Measurements from ENCODE around the gene GRHL1. TPM values are rescaled to one million over a fixed set of nuclear protein-coding genes. Genes with fewer than 3 reads are reported as not detected.

Gene GRHL1
- total RNA-seq, 2 donors from 2014 or later = 0.41 to 9.5 TPM

GRCh38 chr2:9968553-9969497 lies 17.3 kb downstream of the GRHL1 start:
- H3K9me3 ChIP-seq = no peaks in the 10 kb centered on the region
- no peaks in the 10 kb centered on the region for H3K36me3 ChIP-seq
- no peak for ATAC-seq (ENCODE audit: insufficient number of reproducible peaks, low FRiP score, low read depth)
- no peak overlapping the region for H3K27ac ChIP-seq
- DNase-seq (ENCODE audit: low spot score) = no peak
- H3K27me3 ChIP-seq (replicated peaks; ENCODE audit: insufficient read depth) = no peaks in the 10 kb centered on the region
- peaks cover 0 to 13% of the 10 kb centered on the region in 2 donors for H3K4me1 ChIP-seq (ENCODE audit: control insufficient read depth in 1 of 2, low read depth in 2 of 2)
- TF ChIP-seq CTCF (IDR thresholded peaks at IDR 0.05) = no peak
- no peak overlapping the region for H3K4me3 ChIP-seq

GRCh38 chr2:9970200-9971044 lies 18.9 kb downstream of the GRHL1 start:
- Histone ChIP-seq H3K36me3 (no peaks in the 10 kb centered on the region), H3K9me3 (no peaks in the 10 kb centered on the region), H3K27ac (no peak overlapping the region), H3K4me1 (ENCODE audit: control insufficient read depth in 1 of 2, low read depth in 2 of 2) (peaks cover 0 to 16% of the 10 kb centered on the region in 2 donors), H3K4me3 (no peak overlapping the region), H3K27me3 (replicated peaks; ENCODE audit: insufficient read depth) (no peaks in the 10 kb centered on the region)
- no peak for ATAC-seq (ENCODE audit: insufficient number of reproducible peaks, low FRiP score, low read depth)
- no peak for TF ChIP-seq CTCF (IDR thresholded peaks at IDR 0.05)
- no peak for DNase-seq (ENCODE audit: low spot score)

- TF ChIP-seq CTCF (IDR thresholded peaks at IDR 0.05) = no peak
- ATAC-seq (ENCODE audit: insufficient number of reproducible peaks, low FRiP score, low read depth) (no peak), DNase-seq (ENCODE audit: low spot score) (no peak)
- Histone ChIP-seq H3K27me3 (replicated peaks; ENCODE audit: insufficient read depth) (no peaks in the 10 kb centered on the region), H3K4me3 (no peak overlapping the region), H3K9me3 (no peaks in the 10 kb centered on the region), H3K27ac (no peak overlapping the region), H3K4me1 (ENCODE audit: control insufficient read depth in 1 of 2, low read depth in 2 of 2) (peaks cover 2 to 24% of the 10 kb centered on the region in 2 donors), H3K36me3 (no peaks in the 10 kb centered on the region)
Measured at GRCh38 chr2:9971105-9971818, 19.8 kb downstream of the GRHL1 start.

GRCh38 chr2:9971890-9972289 lies 20.4 kb downstream of the GRHL1 start:
- no peak for ATAC-seq (ENCODE audit: insufficient number of reproducible peaks, low FRiP score, low read depth)

More at GRCh38 chr2:9971890-9972289, 20.4 kb downstream of the GRHL1 start:
- Histone ChIP-seq H3K27me3 (replicated peaks; ENCODE audit: insufficient read depth) (no peaks in the 10 kb centered on the region), H3K4me1 (ENCODE audit: control insufficient read depth in 1 of 2, low read depth in 2 of 2) (peaks cover 4 to 28% of the 10 kb centered on the region in 2 donors), H3K36me3 (no peaks in the 10 kb centered on the region), H3K27ac (no peak overlapping the region), H3K9me3 (no peaks in the 10 kb centered on the region), H3K4me3 (no peak overlapping the region)
- no peak for DNase-seq (ENCODE audit: low spot score)
- TF ChIP-seq CTCF (IDR thresholded peaks at IDR 0.05) = no peak

All from thoracic aorta (tissue), 2 donors.